HEK293T (cell line): ENCODE data around the gene MON2.

Source experiments
- CTBP1 ChIP-seq: fragments of 450-650 bp; IDR thresholded peaks from 2 replicates; pipeline ENCODE4 v1.6.1; 2016; ENCODE audit warnings: borderline replicate concordance
- ELF4 ChIP-seq: fragments of 450-650 bp; IDR thresholded peaks from 2 replicates; pipeline ENCODE4 v1.6.1; 2017; ENCODE audit warnings: antibody characterized with exemption
- HDGF ChIP-seq: fragments of 450-650 bp; IDR thresholded peaks from 2 replicates; pipeline ENCODE4 v1.6.1; 2017; ENCODE audit warnings: antibody characterized with exemption, borderline replicate concordance
- NFRKB ChIP-seq: fragments of 450-650 bp; IDR thresholded peaks from 2 replicates; pipeline ENCODE4 v1.6.1; 2016; ENCODE audit warnings: mild to moderate bottlenecking, moderate library complexity
- TARDBP ChIP-seq: fragments of 450-650 bp; IDR thresholded peaks from 2 replicates; pipeline ENCODE4 v1.6.1; 2016
- TF ChIP-seq, protein P1 (sequence below): fragments of 450-650 bp; IDR thresholded peaks from 2 replicates; pipeline ENCODE4 v1.6.1; 2016

DNA sequence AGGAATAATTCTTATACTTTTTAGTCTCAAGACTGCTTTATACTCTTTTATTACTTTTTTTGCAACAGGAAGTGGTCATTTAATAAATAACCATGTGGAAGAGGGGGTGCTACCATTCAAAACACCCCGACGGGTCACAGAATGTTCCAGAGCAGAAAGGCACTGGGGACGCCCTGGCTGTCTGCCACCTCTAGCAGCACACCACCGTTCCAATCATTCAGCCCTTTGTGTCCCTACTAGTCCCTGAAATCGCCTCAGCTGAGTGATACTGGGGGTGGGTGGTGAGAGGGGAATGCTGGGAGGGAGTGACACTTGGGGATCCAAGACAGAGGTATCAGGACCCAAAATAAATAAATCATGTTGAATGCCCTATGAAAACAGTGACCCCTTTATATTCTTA, 52.4 kb downstream of the MON2 start:
- TF ChIP-seq TARDBP: no peak
- no peak for TF ChIP-seq ELF4
- TF ChIP-seq, protein P1, sequence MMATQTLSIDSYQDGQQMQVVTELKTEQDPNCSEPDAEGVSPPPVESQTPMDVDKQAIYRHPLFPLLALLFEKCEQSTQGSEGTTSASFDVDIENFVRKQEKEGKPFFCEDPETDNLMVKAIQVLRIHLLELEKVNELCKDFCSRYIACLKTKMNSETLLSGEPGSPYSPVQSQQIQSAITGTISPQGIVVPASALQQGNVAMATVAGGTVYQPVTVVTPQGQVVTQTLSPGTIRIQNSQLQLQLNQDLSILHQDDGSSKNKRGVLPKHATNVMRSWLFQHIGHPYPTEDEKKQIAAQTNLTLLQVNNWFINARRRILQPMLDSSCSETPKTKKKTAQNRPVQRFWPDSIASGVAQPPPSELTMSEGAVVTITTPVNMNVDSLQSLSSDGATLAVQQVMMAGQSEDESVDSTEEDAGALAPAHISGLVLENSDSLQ: no peak
- TF ChIP-seq NFRKB: no peak
- no peak for TF ChIP-seq CTBP1
- TF ChIP-seq HDGF: no peak
